Epithelial cell of prostate (primary cell): ENCODE data around the gene HSD17B1.

ENCODE experiments used
- DNase-seq: peaks from one replicate; pipeline ENCODE4 v3.0.0-alpha.2; 2011; ENCODE audit warnings: low read depth, low spot score
- H3K27ac ChIP-seq: fragments of 450-650 bp; 2 replicates; pipeline ENCODE4 v1.5.1; 2017; ENCODE audit warnings: mild to moderate bottlenecking

HSD17B1 gene

DNA sequence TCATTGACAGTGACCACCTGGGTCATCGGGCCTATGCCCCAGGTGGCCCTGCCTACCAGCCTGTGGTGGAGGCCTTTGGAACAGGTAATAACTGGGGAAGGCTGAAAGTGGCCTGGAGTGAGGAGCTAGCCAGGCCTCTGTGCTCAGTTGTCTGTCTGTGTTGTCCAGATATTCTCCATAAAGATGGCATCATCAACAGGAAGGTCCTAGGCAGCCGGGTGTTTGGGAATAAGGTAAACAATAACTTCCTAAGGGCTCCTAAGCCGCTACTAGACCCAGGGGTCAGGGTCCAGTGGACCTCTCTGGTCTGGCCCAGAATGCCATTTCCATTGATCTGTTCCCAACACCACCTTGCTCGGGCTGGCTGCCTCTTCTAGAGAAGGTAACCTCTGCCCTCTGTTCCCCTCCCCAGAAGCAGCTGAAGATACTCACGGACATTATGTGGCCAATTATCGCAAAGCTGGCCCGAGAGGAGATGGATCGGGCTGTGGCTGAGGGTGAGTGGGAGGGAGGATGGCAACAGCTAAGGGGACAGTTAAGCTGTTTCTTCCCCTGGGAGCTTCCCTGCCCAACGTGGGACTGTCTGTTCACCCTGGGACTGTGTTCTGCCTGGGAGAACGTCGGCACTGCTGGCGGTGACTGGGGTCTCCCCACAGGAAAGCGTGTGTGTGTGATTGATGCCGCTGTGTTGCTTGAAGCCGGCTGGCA is 12.2 kb downstream of the HSD17B1 start:
- no peak overlapping the region for H3K27ac ChIP-seq
- no peak for DNase-seq

DNA sequence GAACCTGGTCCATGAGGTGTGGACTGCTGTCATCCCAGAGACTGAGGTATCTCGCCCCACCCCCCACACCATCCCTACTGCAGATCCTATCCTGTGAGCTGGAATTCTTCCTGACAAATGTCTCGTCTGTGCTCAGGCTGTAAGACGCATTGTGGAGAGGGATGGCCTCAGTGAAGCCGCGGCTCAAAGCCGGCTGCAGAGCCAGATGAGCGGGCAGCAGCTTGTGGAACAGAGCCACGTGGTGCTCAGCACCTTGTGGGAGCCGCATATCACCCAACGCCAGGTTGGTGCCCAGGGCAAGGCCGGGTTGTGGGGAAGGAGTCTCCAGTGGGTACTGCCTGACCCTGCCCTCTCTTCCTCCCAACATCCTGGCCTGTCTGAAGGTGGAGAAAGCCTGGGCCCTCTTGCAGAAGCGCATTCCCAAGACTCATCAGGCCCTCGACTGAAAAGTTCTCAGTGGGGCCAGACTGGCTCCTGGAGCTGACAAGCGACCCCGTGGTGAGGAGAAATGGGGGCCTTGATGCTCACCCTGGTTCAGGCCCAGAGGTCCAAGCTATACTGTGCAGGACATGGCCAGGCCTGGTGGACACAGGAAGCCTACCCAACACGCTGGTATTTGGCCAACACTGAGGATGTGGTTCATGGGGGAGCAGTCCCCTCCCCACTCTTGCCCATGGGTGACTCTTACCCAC is 12.9 kb downstream of the HSD17B1 start:
- no peak for DNase-seq
- H3K27ac ChIP-seq = peak overlapping the region; percentile 85

GRCh38 chr17:42566215-42566882 is 13.6 kb downstream of the HSD17B1 start:
- peak overlapping the region; percentile 85 for H3K27ac ChIP-seq
- no peak for DNase-seq

DNA sequence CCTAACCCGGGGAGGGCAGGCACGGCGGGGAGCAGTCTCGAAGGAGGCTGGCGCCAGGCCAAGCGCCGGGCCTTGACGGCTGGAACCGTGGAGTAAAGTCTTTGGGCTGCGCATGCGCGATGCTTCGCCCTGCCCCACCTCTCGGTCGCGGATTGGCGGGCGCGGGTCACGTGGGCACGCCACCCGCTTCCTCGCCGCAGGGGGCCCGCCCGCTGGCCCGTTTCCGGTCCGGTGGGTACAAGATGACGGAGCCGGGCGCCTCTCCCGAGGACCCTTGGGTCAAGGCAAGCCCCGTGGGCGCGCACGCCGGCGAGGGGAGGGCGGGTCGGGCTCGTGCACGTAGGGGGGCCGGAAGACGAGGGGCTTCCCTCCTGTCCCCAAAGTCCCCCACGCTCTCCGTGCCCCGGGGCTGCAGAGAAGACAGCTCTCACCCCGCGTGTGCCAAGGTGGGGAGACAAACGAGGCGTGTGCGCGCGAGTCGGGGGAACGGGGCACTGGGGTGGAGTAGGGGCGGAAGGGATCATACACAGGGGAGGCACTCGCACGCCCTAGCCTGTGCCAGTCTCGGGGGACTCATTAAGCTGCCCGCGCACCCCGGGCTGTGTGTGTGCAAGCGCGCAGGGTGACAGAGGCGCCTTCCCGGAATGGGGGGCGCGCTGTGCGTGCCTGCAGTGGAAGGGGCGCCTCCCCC is 14.3 kb downstream of the HSD17B1 start, which contains the start of gene MLX:
Gene MLX (plus strand): TSS at position 218 of the 691 bp plus-strand sequence. CDS start 25 bp downstream, at position 243.
- no peak for DNase-seq

GRCh38 chr17:42568341-42569111 is 15.8 kb downstream of the HSD17B1 start:
- DNase-seq = no peak
- H3K27ac ChIP-seq = peak overlapping the region; percentile 85

More for the DNA sequence above, 14.3 kb downstream of the HSD17B1 start, which contains the start of gene MLX:
- H3K27ac ChIP-seq = peak within 1 kb of the TSS; percentile 85

DNA sequence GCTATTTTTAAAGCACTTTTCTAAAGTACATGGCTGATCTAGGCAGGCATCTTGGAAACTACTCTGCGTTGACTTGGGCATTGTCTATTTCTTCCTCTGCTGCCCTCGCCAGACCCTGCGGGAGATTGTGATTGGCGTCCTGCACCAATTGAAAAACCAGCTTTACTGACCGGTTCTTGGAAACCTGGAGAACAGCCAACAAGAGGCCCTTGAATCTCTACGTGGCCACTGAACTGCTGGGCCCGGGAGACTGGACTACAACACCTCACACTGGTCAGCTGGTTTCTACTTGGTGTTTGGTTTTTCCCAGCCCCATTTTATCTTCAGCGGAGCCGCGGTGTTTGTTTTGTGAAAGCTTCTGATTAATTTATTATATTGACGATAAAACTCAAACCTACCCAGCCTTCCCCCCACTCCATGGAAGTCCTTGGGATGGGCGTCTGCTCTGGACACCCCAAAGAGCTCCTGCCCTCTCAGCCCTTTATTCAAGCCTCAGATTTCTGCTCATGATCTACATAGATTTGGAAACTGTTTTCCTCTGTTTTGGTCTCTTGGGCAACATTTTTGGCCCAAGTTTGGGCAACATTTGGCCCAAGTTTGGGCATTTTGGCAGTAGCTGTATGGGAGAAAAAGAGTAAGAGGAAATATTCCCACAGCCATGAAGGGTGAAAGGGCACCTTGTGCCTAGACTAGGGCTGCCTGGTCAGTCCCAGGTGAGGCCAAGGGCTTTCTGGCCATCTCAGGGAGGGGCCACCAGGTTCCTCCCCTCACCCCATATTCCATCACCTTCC is 18.9 kb downstream of the HSD17B1 start:
- DNase-seq = no peak
- H3K27ac ChIP-seq = no peak overlapping the region

DNA sequence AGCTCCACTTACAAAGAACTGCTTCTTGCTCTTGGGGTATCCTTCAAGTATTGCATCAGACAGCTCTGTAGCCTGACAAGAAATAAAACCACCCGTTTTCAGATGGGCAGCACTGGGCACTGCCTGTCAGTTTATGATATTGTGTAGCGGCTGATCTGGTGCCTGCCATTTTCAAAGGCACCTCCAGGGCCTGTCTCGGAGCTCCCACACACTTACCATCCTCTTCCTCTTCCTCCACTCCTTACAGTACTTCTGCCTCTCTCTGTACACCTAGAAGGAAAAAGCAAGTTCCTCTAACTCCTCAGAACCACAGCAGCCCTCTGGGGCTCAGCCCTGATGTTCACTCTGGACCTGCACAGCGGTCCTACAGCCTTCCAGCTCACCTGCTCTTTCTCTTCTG is 20.4 kb downstream of the HSD17B1 start:
- no peak for DNase-seq
- no peak overlapping the region for H3K27ac ChIP-seq

DNA sequence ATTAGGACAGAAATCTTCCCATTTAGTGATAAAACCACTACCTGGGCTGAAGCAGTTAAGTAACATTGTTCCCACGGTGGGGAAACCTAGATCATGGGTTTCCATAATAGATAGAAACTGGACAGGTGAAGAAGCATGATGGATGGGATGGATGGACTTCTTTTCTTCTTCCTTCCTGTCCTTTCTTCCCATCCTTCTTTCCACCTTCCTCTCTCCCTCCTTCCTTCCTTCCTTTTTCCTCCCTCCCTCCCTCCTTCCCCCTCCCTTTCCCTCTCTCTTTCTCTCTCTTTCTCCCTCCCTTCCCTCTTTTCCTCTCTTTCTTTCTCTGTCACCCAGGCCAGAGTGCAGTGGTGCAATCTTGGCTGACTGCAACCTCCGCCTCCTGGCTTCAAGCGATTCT is 21.7 kb downstream of the HSD17B1 start:
- no peak for DNase-seq
- H3K27ac ChIP-seq = no peak overlapping the region

DNA sequence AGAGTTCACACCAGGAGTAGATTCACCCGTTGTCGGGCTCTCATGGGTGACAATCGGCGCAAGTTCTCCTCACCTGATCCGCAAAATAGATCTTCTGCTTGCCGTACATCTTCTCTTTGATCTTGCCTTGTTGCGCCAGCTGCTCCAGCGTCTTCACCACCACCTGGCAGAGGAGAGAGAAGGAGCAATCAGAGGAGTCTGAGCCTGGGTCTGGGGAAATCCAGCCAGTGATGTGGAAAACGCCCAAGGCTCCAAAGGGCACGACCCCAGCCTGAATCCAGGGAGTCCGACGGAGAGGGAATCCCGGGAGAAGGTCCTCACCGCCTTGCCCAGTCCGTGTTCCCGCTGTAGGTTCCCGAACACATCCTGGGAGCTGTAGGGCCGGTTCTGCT is 24.4 kb downstream of the HSD17B1 start:
- DNase-seq = no peak
- peak overlapping the region; percentile 75 for H3K27ac ChIP-seq

DNA sequence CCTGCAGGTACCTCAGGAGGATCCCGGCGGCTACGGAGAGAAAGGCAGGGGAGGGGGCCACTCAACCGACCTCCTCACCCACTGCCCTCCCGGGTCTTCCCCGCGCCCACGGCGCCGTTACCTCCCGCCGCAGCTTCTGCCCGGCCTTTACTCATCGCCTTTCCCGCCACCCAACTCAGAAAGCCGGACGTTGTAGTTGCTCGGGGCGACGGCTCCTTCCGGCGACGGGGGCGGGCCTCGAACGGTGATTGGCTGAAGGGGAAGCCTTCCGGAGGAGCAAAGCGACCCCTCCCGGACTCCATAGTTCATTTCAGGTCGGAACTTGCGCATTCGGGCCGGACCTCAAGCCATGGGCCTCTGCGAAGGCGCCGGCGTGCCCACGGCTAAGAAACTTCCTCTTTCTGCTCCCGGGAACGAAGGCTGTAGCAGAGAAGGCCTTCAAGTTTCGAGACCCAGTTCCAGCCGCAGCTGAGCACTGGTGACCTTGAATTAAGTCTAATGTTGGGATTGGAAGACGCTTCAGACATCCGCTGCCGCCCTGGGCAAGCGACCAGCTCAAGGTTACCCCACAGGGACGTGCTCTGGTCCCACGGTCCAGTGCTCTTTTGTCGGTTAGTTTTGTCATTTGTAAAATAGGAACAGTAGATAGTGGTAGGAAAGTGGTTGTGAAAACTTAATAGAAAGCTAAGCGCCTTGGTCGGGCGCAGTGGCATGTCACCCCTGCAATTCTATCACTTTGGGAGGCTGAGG is 25.0 kb downstream of the HSD17B1 start, which contains the start of gene PSMC3IP:
Gene PSMC3IP (minus strand): TSS at position 198 of the 750 bp plus-strand sequence. CDS start 43 bp downstream, at position 155.
- DNase-seq = no peak
- H3K27ac ChIP-seq = peak within 1 kb of the TSS; percentile 75

GRCh38 chr17:42578282-42578869 is 25.7 kb downstream of the HSD17B1 start:
- no peak for DNase-seq

DNA sequence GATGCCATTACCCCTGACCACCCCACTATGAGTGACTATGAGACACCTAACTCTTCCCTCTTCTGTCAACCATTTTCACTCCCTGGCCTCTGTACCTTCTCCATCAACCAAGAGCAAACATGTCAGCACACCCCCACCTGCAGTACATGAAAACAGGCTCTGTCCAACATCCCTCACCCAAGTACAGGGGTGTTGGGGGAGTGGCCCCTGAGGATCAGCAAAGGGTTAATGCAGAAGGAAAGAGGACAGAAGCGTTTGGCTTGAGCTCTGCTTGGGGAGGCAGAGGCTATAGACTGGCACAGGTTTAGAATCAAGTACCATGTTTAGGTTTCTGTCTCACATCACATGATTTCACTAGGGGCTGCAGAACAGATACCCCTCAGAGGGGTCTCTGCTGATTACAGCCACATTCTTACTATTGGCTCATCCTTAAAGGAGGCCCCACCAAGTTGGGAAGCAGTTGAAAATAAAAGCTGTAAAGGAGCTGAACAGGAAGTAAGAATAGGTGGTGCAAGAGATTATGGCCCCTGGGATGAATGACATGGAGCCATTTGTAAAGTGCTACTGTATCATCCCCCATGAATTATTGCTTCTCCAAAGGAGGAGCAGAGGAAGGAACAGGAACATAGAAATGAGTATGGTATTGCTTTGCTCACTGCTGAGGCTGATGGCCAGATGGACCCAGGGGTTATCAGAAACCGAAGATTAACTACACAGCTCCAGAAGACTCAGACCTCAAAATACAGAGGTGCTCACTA is 27.2 kb downstream of the HSD17B1 start:
- no peak overlapping the region for H3K27ac ChIP-seq
- DNase-seq = no peak

More at GRCh38 chr17:42578282-42578869, 25.7 kb downstream of the HSD17B1 start:
- H3K27ac ChIP-seq = peak overlapping the region; percentile 75

DNA sequence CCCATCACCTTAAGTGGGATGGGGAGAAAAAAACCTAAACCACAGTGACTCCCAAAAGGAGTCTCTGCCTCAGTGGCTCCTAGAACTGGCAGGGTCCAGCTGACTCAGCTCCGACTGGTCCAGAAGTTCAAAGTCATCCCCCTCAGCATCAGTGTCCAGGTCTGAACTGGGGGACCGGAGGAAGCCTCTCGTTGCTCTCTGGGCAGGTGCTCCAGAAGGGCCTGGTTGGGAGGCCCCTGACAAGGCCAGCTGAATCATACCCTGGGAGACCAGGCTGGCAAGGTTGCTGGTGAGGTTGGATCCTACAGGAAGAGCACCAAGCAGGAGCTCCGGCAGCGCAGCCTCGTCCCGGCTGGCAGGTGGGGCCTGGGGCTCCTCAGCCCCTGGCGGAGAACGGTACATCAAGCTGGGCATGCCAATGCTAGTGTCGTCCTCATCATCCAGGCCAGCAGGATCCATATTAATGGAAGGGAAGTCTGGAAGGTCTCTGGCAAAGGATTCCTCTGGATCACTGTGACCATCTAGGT is 29.1 kb downstream of the HSD17B1 start:
- H3K27ac ChIP-seq = no peak overlapping the region

GRCh38 chr17:42584880-42585279 is 32.2 kb downstream of the HSD17B1 start:
- no peak overlapping the region for H3K27ac ChIP-seq
- no peak for DNase-seq

More for the DNA sequence above, 29.1 kb downstream of the HSD17B1 start:
- no peak for DNase-seq

DNA sequence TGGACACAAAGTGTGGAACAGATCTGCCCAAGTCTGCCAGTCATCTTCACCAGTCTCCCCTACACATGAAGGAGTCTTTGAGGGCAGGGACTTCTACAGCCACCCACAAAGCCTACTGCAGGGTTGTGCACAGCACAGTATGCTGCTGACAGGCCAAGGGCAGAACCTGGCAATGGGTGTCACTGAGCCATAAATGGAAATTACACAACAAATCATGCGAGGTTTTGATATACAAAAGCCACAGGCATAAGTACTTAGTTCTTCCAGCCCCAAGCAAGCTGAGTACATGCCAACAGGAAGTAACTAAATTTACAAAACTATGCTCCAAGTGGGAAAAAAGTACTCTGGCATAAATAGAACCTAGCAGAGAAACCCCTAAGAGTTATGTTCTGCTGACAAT is 32.6 kb downstream of the HSD17B1 start:
- DNase-seq = no peak
- H3K27ac ChIP-seq = no peak overlapping the region

- peak overlapping the region; percentile 91 for H3K27ac ChIP-seq
- peak; percentile 89 for DNase-seq
These were observed 33.9 kb downstream of the HSD17B1 start for GRCh38 chr17:42586514-42587230.
